CD4-positive, alpha-beta memory T cell (primary cell): ENCODE results near the gene GLIS1. TPM values are rescaled to one million over a fixed set of nuclear protein-coding genes. Genes with fewer than 3 reads are reported as not detected.

ENCODE experiments used
- CTCF ChIA-PET: fragments of 350-600 bp; sonication (Branson Sonifier 250); formaldehyde crosslinking; loops from one replicate; lab custom pipeline; 2021; ENCODE audit warnings: inconsistent platforms; ENCODE audit not compliant: partially characterized antibody; lab: Charles Lee
- POLR2A ChIA-PET: fragments of 350-600 bp; sonication (Branson Sonifier 250); formaldehyde crosslinking; loops from one replicate; lab custom pipeline; 2021; ENCODE audit not compliant: partially characterized antibody; lab: Charles Lee
- DNase-seq, 5 donors: peaks; one replicate each; pipeline versions ENCODE4 v3.0.0 to v3.0.0-alpha.2; 2020 to 2022; ENCODE audit warnings: mixed read lengths in 1 of 5
- H3K27ac ChIP-seq: one replicate; pipeline ENCODE4 v1.7.0; 2013; ENCODE audit warnings: low read depth, low read length
- H3K27me3 ChIP-seq: 2 replicates; pipeline ENCODE4 v1.7.0; 2013; ENCODE audit warnings: mild to moderate bottlenecking, low read length, moderate library complexity; ENCODE audit not compliant: insufficient read depth
- H3K36me3 ChIP-seq: 2 replicates; pipeline ENCODE4 v1.7.0; 2013; ENCODE audit warnings: mild to moderate bottlenecking, low read length, moderate library complexity; ENCODE audit not compliant: insufficient read depth
- H3K4me1 ChIP-seq: 2 replicates; pipeline ENCODE4 v1.7.0; 2013; ENCODE audit warnings: mild to moderate bottlenecking, low read length, moderate library complexity; ENCODE audit not compliant: insufficient read depth
- H3K4me3 ChIP-seq, 2 donors: one replicate each; pipeline ENCODE4 v1.7.0; 2013; ENCODE audit warnings: low read length in 2 of 2, mild to moderate bottlenecking in 1 of 2
- H3K9me3 ChIP-seq, 2 donors: one replicate each; pipeline ENCODE4 v1.7.0; 2013; ENCODE audit warnings: low read length in 2 of 2, control low read depth in 1 of 2; ENCODE audit not compliant: control insufficient read depth in 1 of 2
- H3K27ac Mint-ChIP-seq, 7 donors: one replicate each; pipeline ENCODE4 v1.8.0; 2020 to 2021; ENCODE audit warnings: mixed read lengths in 7 of 7, mild to moderate bottlenecking in 6 of 7, inconsistent platforms in 3 of 7, moderate library complexity in 3 of 7
- H3K27me3 Mint-ChIP-seq, 2 donors: one replicate each; pipeline ENCODE4 v1.8.0; 2020 to 2021; ENCODE audit warnings: mixed read lengths in 2 of 2
- H3K36me3 Mint-ChIP-seq, 2 donors: one replicate each; pipeline ENCODE4 v1.8.0; 2020 to 2021; ENCODE audit warnings: mixed read lengths in 2 of 2, inconsistent platforms in 1 of 2, mild to moderate bottlenecking in 1 of 2
- H3K4me1 Mint-ChIP-seq, 4 donors: one replicate each; pipeline ENCODE4 v1.8.0; 2020 to 2021; ENCODE audit warnings: mixed read lengths in 4 of 4, mild to moderate bottlenecking in 1 of 4
- H3K4me3 Mint-ChIP-seq, 8 donors: one replicate each; pipeline ENCODE4 v1.8.0; 2020 to 2021; ENCODE audit warnings: mixed read lengths in 8 of 8, mild to moderate bottlenecking in 7 of 8, moderate library complexity in 6 of 8, inconsistent platforms in 3 of 8
- H3K9me3 Mint-ChIP-seq, 8 donors: one replicate each; pipeline ENCODE4 v1.8.0; 2020 to 2021; ENCODE audit warnings: mixed read lengths in 8 of 8, mild to moderate bottlenecking in 5 of 8, inconsistent platforms in 3 of 8, moderate library complexity in 1 of 8
- intact Hi-C: fragments of 100-400 bp; cut with micrococcal nuclease; formaldehyde crosslinking; loops from one replicate; pipeline ENCODE4 v1.15.1; 2023
- polyA plus RNA-seq, 2 donors: library from polyadenylated mRNA; unstranded; fragments of 300-500 nt; fragmentation: Illumina TruSeq; gene quantifications; one replicate each; pipeline ENCODE4 v1.2.3, GENCODE V29; 2021
- total RNA-seq, 2 experiments: library from RNA; stranded (reverse); gene quantifications; one replicate each; pipeline ENCODE4 v1.2.3, GENCODE V29; 2021

Gene GLIS1
- total and polyA plus RNA-seq, 4 experiments from 2014 or later = not detected

GRCh38 chr1:53471000-53471399, 268.0 kb downstream of the GLIS1 start:
- CTCF ChIA-PET = no interaction called here
- POLR2A ChIA-PET = no interaction called here
- no peak overlapping the region for H3K27ac Mint-ChIP-seq

GRCh38 chr1:53470584-53470983, 268.4 kb downstream of the GLIS1 start:
- no peak overlapping the region for H3K27ac Mint-ChIP-seq
- intact Hi-C loops = loop anchor here (5.0 kb wide), 1 partner anchor 78 kb away; no protein-coding TSS in a partner anchor
- CTCF ChIA-PET = no interaction called here

More at GRCh38 chr1:53471000-53471399, 268.0 kb downstream of the GLIS1 start:
- peaks cover 0 to 2% (median 0%) of the 10 kb centered on the region in 4 donors for H3K4me1 Mint-ChIP-seq
- H3K27me3 Mint-ChIP-seq = no peaks in the 10 kb centered on the region
- Histone ChIP-seq H3K4me3 (no peak overlapping the region), H3K27ac (no peak overlapping the region), H3K4me1 (no peaks in the 10 kb centered on the region), H3K27me3 (no peaks in the 10 kb centered on the region), H3K36me3 (no peaks in the 10 kb centered on the region), H3K9me3 (no peaks in the 10 kb centered on the region)
- H3K36me3 Mint-ChIP-seq = no peaks in the 10 kb centered on the region
- no peak for DNase-seq
- H3K4me3 Mint-ChIP-seq = no peak overlapping the region
- peaks cover 0 to 2% (median 0%) of the 10 kb centered on the region in 8 donors for H3K9me3 Mint-ChIP-seq
- intact Hi-C loops = loop anchor here (5.0 kb wide), 1 partner anchor 79 kb away; no protein-coding TSS in a partner anchor

GRCh38 chr1:53470155-53470554, 268.8 kb downstream of the GLIS1 start:
- H3K36me3 ChIP-seq = no peaks in the 10 kb centered on the region
- DNase-seq = no peak
- H3K4me3 Mint-ChIP-seq = no peak overlapping the region
- H3K4me3 ChIP-seq = no peak overlapping the region
- H3K4me1 Mint-ChIP-seq = peaks cover 0 to 2% (median under 1%) of the 10 kb centered on the region in 4 donors
- POLR2A ChIA-PET = no interaction called here
- no peaks in the 10 kb centered on the region for H3K27me3 Mint-ChIP-seq
- H3K9me3 Mint-ChIP-seq = peaks cover 0 to 2% (median 0%) of the 10 kb centered on the region in 8 donors
- H3K27me3 ChIP-seq = no peaks in the 10 kb centered on the region
- no peak overlapping the region for H3K27ac ChIP-seq
- H3K27ac Mint-ChIP-seq = no peak overlapping the region
- H3K36me3 Mint-ChIP-seq = no peaks in the 10 kb centered on the region
- intact Hi-C loops = loop anchor here (5.0 kb wide), 1 partner anchor 78 kb away; no protein-coding TSS in a partner anchor
- CTCF ChIA-PET = no interaction called here
- no peaks in the 10 kb centered on the region for H3K9me3 ChIP-seq
- no peaks in the 10 kb centered on the region for H3K4me1 ChIP-seq

More at GRCh38 chr1:53470584-53470983, 268.4 kb downstream of the GLIS1 start:
- no peaks in the 10 kb centered on the region for H3K36me3 Mint-ChIP-seq
- DNase-seq = no peak
- H3K27me3 Mint-ChIP-seq = no peaks in the 10 kb centered on the region
- POLR2A ChIA-PET = no interaction called here
- H3K4me1 ChIP-seq = no peaks in the 10 kb centered on the region
- H3K27ac ChIP-seq = no peak overlapping the region
- H3K4me3 ChIP-seq = no peak overlapping the region
- H3K9me3 ChIP-seq = no peaks in the 10 kb centered on the region
- H3K4me3 Mint-ChIP-seq = no peak overlapping the region
- H3K9me3 Mint-ChIP-seq = peaks cover 0 to 2% (median 0%) of the 10 kb centered on the region in 8 donors
- peaks cover 0 to 2% (median under 1%) of the 10 kb centered on the region in 4 donors for H3K4me1 Mint-ChIP-seq
- H3K27me3 ChIP-seq = no peaks in the 10 kb centered on the region
- H3K36me3 ChIP-seq = no peaks in the 10 kb centered on the region

GRCh38 chr1:53469373-53469772, 269.6 kb downstream of the GLIS1 start:
- Histone ChIP-seq H3K4me3 (no peak overlapping the region), H3K36me3 (no peaks in the 10 kb centered on the region), H3K4me1 (no peaks in the 10 kb centered on the region), H3K27ac (no peak overlapping the region), H3K9me3 (no peaks in the 10 kb centered on the region), H3K27me3 (no peaks in the 10 kb centered on the region)
- intact Hi-C loops = loop anchor here (5.0 kb wide), 1 partner anchor 57 kb away; no protein-coding TSS in a partner anchor
- Mint-ChIP-seq H3K27me3 (no peaks in the 10 kb centered on the region), H3K4me1 (peaks cover 0 to 2% (median under 1%) of the 10 kb centered on the region in 4 donors), H3K4me3 (no peak overlapping the region), H3K9me3 (peaks cover 0 to 2% (median 0%) of the 10 kb centered on the region in 8 donors), H3K27ac (no peak overlapping the region), H3K36me3 (no peaks in the 10 kb centered on the region)
- POLR2A ChIA-PET = no interaction called here
- no peak for DNase-seq
- CTCF ChIA-PET = no interaction called here

- ChIA-PET POLR2A (no interaction called here), CTCF (no interaction called here)
- Mint-ChIP-seq H3K27ac (no peak overlapping the region), H3K4me3 (no peak overlapping the region), H3K36me3 (no peaks in the 10 kb centered on the region), H3K27me3 (no peaks in the 10 kb centered on the region), H3K4me1 (peaks cover 0 to 2% (median under 1%) of the 10 kb centered on the region in 4 donors), H3K9me3 (peaks cover 0 to 2% (median 0%) of the 10 kb centered on the region in 8 donors)
- Histone ChIP-seq H3K4me1 (no peaks in the 10 kb centered on the region), H3K27ac (no peak overlapping the region), H3K27me3 (no peaks in the 10 kb centered on the region), H3K4me3 (no peak overlapping the region), H3K9me3 (no peaks in the 10 kb centered on the region), H3K36me3 (no peaks in the 10 kb centered on the region)
- no peak for DNase-seq
- intact Hi-C loops = loop anchor here (5.0 kb wide), 1 partner anchor 56 kb away; no protein-coding TSS in a partner anchor
Measured at GRCh38 chr1:53468374-53468773, 270.6 kb downstream of the GLIS1 start.

- H3K27me3 ChIP-seq = no peaks in the 10 kb centered on the region
- no peaks in the 10 kb centered on the region for H3K27me3 Mint-ChIP-seq
- CTCF ChIA-PET = no interaction called here
- POLR2A ChIA-PET = no interaction called here
- peaks cover 0 to 2% (median under 1%) of the 10 kb centered on the region in 4 donors for H3K4me1 Mint-ChIP-seq
- H3K36me3 ChIP-seq = no peaks in the 10 kb centered on the region
- peaks cover 0 to 2% (median 0%) of the 10 kb centered on the region in 8 donors for H3K9me3 Mint-ChIP-seq
- H3K27ac Mint-ChIP-seq = peak overlapping the region in 1 of 7 donors; percentile 2
- no peaks in the 10 kb centered on the region for H3K36me3 Mint-ChIP-seq
- H3K4me1 ChIP-seq = no peaks in the 10 kb centered on the region
- no peak for DNase-seq
- no peak overlapping the region for H3K27ac ChIP-seq
- H3K9me3 ChIP-seq = no peaks in the 10 kb centered on the region
- H3K4me3 ChIP-seq = no peak overlapping the region
- intact Hi-C loops = loop anchor here (5.0 kb wide), 1 partner anchor 55 kb away; no protein-coding TSS in a partner anchor
- H3K4me3 Mint-ChIP-seq = no peak overlapping the region
Measured at GRCh38 chr1:53467391-53467790, 271.6 kb downstream of the GLIS1 start.

- no peaks in the 10 kb centered on the region for H3K4me1 ChIP-seq
- no peaks in the 10 kb centered on the region for H3K27me3 Mint-ChIP-seq
- H3K36me3 ChIP-seq = no peaks in the 10 kb centered on the region
- no peak overlapping the region for H3K4me3 Mint-ChIP-seq
- CTCF ChIA-PET = interaction anchor here (1.5 to 1.6 kb wide), 3 partner anchors 9 to 186 kb away, joined by 4 to 9 read pairs (median 6); no protein-coding TSS in a partner anchor
- POLR2A ChIA-PET = interaction anchor here (1.7 kb wide), 1 partner anchor 52 kb away, joined by 7 read pairs; no protein-coding TSS in a partner anchor
- intact Hi-C loops = loop anchor here (5.0 kb wide), 1 partner anchor 53 kb away; no protein-coding TSS in a partner anchor
- no peaks in the 10 kb centered on the region for H3K36me3 Mint-ChIP-seq
- H3K27ac Mint-ChIP-seq = peak overlapping the region in 2 of 7 donors; percentile 7 to 41
- no peak overlapping the region for H3K27ac ChIP-seq
- no peaks in the 10 kb centered on the region for H3K27me3 ChIP-seq
- no peak overlapping the region for H3K4me3 ChIP-seq
- peaks cover 0 to 2% (median under 1%) of the 10 kb centered on the region in 4 donors for H3K4me1 Mint-ChIP-seq
- DNase-seq = no peak
- H3K9me3 ChIP-seq = no peaks in the 10 kb centered on the region
- H3K9me3 Mint-ChIP-seq = peaks cover 0 to 2% (median 0%) of the 10 kb centered on the region in 8 donors
Measured at GRCh38 chr1:53465023-53465957, 273.7 kb downstream of the GLIS1 start.
